Measurements from ENCODE around the gene PARD3B.

PARD3B gene

GRCh38 chr2:205066081-205066480, 520.8 kb downstream of the PARD3B start:
- no peak for DNase-seq (ENCODE audit: low spot score)

GRCh38 chr2:205069928-205070327, 524.7 kb downstream of the PARD3B start:
- no peak for DNase-seq (ENCODE audit: low spot score)

GRCh38 chr2:205070889-205071288, 525.6 kb downstream of the PARD3B start:
- no peak for DNase-seq (ENCODE audit: low spot score)

GRCh38 chr2:205073433-205074020, 528.3 kb downstream of the PARD3B start:
- no peak for DNase-seq (ENCODE audit: low spot score)

- DNase-seq (ENCODE audit: low spot score) = no peak
These were observed 531.1 kb downstream of the PARD3B start for GRCh38 chr2:205076405-205076804.

DNA sequence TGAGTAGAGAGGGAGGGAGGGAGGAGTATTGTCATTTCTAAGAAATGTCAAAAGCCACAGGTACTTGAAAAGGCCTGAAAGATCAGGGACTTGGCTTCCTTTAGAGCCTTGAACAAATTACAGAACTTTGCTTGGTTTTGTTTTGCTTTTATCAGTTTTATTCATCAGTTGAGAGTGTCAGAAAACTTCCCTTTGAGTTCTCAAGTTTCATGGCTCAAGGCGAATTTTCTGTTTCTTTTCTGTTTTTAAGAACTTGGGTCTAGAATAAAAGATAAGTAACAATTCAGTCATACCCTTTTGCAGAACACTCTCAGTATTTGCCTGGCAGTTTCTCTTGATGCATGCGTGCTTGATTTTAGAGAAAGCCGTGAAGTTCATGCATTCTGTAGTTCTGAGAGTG, 531.9 kb downstream of the PARD3B start:
- DNase-seq (ENCODE audit: low spot score) = no peak

DNA sequence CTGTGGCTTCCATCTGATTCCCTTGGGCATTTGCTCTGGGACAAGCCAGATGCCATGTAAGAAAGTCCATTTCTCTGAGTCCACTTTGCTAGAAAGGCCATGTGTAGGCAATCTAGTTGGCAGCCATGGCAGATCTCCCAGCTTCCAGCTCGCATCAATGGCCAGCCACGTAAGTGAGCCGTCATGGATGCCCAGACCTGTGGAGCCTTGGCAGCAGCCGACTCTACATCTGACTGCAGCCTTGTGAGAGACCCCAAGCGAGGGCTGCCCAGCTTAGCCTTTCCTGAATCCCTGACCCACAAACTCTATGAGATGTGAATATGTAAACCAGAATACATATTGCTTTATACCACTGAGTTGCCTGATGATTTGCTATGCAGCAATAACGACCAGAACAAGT, 533.5 kb downstream of the PARD3B start:
- DNase-seq (ENCODE audit: low spot score) = no peak

DNA sequence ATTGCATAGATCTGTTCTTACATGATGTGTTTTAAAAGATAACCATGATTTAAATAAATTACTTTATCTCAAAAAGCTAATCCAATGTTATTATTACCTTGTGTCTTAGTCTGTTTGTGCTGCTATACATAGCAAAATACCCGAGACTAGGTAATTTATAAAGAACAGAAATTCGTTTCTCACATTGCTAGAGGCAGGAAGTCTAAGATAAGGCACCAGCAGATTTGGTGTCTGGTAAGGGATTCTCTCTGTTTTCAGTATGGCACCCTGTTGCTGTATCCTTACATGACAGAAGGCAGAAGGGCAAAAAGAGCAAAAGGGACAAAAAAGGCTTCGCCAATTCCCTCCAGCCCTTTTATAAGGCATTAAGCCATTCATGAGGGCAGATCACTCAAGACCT, 533.9 kb downstream of the PARD3B start:
- no peak for DNase-seq (ENCODE audit: low spot score)

GRCh38 chr2:205086662-205087061, 541.4 kb downstream of the PARD3B start:
- DNase-seq (ENCODE audit: low spot score) = no peak

DNA sequence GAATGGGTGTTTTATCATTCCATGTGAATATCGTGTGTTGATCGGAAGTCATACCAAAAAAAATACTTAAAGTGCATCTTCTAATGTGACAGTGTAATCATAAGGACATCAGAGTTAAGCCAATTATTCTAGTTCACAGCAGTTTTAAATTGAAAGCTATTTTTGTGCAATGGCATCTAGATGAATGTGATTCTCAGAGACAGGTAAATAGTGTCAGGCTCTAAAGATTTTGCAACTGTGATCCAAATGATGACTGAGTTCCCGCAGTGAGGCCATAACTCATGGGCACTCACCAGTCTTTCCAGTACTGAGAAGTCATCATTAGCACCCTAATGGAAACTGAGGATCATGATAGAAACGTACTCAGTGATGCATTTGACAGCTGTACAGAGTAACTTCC, 542.6 kb downstream of the PARD3B start:
- no peak for DNase-seq (ENCODE audit: low spot score)

DNA sequence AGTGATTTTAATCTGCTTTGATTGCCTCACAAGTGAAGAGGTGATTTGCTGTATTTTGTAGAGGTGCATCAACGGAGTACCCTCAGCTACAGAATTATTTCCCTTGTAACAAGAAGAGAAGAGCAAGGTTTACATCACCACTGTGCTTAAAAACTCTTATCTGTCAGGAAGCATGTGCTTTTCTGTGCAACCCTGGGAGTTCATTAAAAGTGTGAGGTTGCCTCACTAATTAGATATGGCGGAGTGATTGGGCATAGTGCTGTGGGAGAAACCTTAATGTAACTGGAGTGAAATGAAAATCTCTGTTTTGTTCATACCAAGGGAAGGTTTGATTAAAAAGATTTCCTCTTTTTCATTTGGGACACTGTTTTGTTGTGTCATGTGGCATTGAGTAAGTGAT, 544.7 kb downstream of the PARD3B start:
- no peak for DNase-seq (ENCODE audit: low spot score)

GRCh38 chr2:205091411-205091810, 546.1 kb downstream of the PARD3B start:
- no peak for DNase-seq (ENCODE audit: low spot score)

DNA sequence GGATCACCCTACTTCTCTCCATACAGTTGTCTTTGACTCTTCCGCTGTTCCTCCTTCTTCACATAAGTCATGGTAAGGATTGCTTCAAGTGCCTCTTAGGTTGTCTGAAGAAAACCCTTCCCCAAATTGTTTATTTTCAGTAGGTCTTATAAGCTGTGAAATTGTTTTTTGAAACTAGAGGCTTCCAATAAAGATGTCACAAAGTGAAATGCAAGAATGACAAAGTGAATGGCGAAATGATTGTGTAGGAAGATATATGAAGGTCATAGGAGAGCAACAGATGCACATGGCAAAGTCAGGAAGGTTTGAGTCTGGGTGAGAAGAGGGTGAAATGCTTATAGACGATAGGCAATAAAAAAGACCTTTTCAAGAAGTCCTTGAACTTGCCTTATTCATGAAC, 548.8 kb downstream of the PARD3B start:
- DNase-seq (ENCODE audit: low spot score) = no peak

DNA sequence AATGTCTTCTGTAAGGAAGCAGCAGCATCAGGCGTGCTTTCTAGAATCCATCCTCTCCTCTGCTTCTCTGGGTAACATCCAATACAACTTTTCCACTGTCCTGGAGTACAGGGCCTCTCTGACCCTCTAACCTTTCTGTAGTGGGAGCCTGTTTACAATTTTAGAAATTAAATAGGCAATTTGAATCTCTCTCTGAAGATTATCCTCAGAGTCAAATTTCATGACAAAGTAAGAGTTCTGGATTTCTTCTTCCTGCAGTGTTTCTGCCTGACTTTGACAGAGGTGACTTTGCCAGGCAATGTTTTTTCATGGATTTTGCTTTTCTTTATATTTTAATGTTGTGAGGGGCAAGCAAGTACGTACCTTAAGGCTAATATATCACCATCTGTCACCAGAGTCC, 558.4 kb downstream of the PARD3B start:
- DNase-seq (ENCODE audit: low spot score) = no peak

GRCh38 chr2:205107810-205108209, 562.5 kb downstream of the PARD3B start:
- no peak for DNase-seq (ENCODE audit: low spot score)

GRCh38 chr2:205115511-205115910, 570.2 kb downstream of the PARD3B start:
- DNase-seq (ENCODE audit: low spot score) = no peak

GRCh38 chr2:205117125-205117524, 571.9 kb downstream of the PARD3B start:
- DNase-seq (ENCODE audit: low spot score) = no peak

DNA sequence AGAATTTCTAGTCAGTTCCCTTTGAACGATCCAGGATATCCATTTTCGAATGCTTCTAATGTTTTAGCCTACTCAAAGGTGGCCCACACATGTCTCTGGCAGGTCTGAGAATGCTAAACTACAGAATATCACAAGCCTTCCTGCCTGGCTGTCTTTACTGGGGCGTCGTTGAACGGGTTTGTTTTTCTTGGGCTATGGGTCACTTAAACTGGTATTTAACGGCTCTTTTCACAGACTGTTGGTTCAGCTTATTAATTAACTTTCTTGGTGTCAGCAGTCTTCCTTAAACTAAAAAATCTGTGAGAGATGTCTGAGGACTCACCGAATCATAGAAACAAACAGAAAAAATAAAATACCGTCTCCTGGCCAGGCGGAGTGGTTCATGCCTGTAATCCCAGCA, 573.9 kb downstream of the PARD3B start:
- no peak for DNase-seq (ENCODE audit: low spot score)

DNA sequence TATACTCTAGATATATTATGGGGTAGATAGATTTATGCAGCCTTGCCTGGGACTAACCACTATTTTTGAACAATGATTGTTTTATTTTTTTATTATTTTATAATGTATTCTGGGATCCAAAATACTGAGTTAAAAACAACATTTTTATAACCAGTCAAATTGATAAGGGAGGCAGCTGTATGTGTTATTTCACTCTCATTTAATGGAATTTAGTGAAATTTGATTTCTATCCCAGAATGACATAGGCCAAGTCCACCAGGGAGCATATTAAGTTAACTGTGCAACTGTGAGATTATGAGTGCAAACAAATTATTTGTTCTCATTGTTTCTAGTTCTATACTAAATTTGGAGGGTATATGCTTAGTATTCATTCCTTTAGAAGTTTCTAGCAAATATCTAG, 583.5 kb downstream of the PARD3B start:
- DNase-seq (ENCODE audit: low spot score) = no peak

DNA sequence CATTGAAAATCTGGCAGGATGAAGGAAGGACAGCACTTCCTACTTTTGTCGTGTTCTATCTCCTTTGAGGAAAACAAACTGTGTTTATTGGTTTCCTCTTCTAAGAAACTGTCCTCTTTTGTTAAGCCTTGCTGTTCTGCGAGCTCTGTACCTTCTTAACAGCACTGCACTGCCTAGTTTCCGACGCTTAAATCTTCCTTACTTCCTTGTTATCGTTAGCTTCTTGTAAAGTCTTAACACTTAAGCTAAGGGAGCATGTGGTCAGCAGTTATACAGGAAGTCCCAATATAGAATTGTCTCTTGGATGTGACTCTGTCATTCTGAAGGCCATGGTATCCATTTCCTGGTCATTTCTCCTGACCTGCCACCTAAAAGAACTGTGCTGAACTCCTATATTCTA, 584.3 kb downstream of the PARD3B start:
- DNase-seq (ENCODE audit: low spot score) = no peak

DNA sequence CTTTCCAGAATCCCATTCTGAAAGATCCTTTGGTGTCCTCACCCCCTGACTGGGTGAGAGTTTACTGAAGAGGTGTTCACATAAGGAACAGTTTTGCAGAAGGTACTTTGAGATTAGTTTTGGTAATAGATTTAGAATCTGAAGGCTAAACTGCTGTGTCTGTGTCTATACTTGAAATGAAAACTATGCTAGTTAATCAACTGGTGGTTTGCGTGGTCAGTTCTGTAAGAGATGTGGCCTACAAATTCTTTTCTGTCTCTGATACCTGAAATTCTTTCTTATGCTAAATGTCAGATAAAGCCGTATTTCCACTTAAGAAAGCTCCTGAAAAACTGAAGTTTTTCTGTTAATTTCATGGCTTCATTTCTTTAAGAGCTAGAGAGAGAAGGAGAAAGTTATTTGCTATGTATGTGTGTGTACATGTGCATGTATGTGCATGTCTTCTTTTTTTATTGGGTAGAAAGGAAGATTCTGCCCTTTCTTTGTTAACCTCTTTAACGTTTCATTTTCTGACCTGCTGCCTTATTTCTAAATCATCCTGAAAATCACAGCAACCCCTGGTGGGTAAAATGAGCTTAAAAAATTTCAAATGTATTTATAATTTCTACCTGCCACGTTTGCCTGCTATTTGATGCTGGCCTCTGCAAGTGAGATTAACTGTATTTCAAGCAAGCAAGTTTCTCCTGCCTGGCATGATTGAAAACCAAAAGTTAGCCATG, 585.0 kb downstream of the PARD3B start:
- DNase-seq (ENCODE audit: low spot score) = no peak

DNA sequence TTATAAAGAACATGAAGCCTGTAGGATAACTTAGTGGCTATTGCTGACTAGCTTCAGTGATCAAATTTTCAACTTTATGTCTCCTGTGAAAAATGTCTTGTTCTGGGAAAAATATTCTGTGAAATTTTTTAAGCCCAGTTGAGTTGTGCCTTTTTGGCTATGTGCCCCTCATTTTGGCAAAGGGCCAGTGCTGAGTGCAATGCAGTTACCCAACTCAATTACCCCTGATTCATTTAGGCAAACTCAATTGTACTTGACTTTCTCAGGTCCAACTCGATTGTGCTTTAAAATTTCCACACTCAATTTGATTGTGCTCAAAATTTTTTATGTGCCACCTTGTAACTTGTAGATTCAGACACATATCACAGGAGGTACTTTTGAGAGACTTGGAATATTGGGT, 588.3 kb downstream of the PARD3B start:
- DNase-seq (ENCODE audit: low spot score) = no peak

DNA sequence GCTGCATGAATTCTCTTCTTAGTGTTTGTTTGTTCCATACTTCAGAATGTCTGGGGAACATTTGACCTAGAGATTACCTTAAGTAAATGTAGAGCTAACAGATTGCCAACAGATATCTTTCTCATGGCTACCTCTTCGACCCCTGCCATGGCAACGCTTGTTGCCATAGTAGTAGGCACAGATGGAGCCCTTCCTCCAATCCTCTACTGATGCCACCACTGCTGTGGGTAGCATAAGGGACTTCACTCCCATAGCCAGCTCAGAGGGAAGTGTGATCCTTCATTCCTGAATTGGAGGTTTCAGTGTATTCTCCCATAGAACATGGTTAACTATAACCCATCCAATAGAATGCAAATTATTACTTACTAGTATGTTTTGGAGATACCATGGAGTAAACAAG, 593.5 kb downstream of the PARD3B start:
- DNase-seq (ENCODE audit: low spot score) = no peak

DNA sequence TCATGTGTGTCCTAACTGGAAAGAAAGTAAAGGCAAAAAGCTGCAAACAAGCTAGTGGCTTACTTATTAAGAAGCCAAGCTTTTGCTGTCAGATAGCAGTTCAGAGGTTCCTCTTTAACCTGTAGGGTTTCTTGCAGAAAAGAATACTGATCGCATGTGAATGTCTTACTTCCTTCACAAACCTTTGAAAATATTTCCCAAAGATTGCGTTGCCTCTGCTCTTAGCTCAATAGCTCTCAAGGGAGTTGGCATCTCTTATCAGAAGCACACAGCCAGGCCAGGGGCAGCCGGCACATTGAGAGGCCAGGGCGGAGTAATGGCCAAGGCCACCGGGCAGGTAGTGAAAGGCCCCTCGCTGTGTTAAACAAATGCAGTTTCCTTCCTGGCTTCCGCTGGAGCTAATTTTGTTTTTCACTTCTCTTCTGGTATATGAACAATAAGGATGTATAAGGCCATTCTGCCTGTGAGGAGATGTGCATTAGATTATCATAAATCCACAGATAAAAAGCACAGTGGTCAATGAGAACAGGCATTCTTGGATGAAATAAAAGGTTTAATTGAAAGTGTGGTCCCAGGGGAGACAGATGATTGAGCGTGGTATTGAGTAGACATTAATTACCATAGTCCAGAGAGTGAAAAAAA, 594.7 kb downstream of the PARD3B start:
- DNase-seq (ENCODE audit: low spot score) = no peak
